GM23338 (cell line): ENCODE measurements around the gene LHX4.
A peak's percentile ranks its signal among the peaks of the same experiment; 100 is the strongest.

Experiments used
- CREB1 ChIP-seq: fragments of 250-450 bp; sonication (Bioruptor Pico); IDR thresholded peaks from 2 replicates; pipeline ENCODE4 v1.5.0; 2020; ENCODE audit warnings: low read depth, mild to moderate bottlenecking, moderate library complexity
- EZH2 ChIP-seq: fragments of 200-600 bp; sonication (generic); IDR thresholded peaks from one replicate; pipeline ENCODE4 v1.8.0; 2017; ENCODE audit warnings: antibody characterized with exemption, mild to moderate bottlenecking, low read depth; ENCODE audit not compliant: unreplicated experiment
- EZH2phosphoT487 ChIP-seq: fragments of 200-600 bp; sonication (generic); IDR thresholded peaks from one replicate; pipeline ENCODE4 v1.8.1; 2018; ENCODE audit warnings: antibody characterized with exemption; ENCODE audit not compliant: unreplicated experiment
- POLR2AphosphoS5 ChIP-seq: IDR thresholded peaks from 2 replicates; pipeline ENCODE4 v1.6.1; 2016; ENCODE audit warnings: antibody characterized with exemption, low read depth
- ZNF331 ChIP-seq: fragments of 250-450 bp; sonication (Bioruptor Pico); IDR thresholded peaks from 2 replicates; pipeline ENCODE4 v1.5.0; 2020; ENCODE audit warnings: low read depth, mild to moderate bottlenecking, moderate library complexity
- TF ChIP-seq, protein P1 (sequence below), 2 experiments: fragments of 200-600 bp in 1 of 2; sonication (generic) in 1 of 2; conservative IDR thresholded peaks; 2 replicates each; pipeline versions ENCODE4 v1.5.1 to v1.6.1; 2016 to 2017; ENCODE audit warnings: antibody characterized with exemption in 2 of 2, low read depth in 2 of 2, mild to moderate bottlenecking in 2 of 2, moderate library complexity in 1 of 2
- TF ChIP-seq, protein P2 (sequence below): IDR thresholded peaks from one replicate; pipeline ENCODE4 v1.6.1; 2018; ENCODE audit warnings: antibody characterized with exemption; ENCODE audit not compliant: unreplicated experiment

DNA sequence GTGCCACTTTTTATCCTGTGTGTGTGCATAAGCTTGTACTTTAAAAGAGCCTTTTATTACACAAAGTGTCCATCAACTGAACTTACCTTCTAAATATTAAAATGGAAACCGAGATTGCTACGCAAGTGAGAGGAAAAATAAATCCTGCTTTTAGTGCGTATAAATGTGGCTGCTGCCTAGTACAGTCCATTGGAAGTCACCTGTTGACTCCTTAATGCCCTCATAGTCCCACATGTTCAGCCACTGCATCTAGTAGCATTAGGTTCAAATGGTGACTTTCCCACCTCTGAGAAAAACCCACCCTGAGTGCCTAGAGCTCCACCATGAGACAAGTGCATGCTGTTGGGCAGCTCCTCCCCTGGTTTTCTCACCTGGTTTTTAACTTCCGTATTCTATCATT lies 53.0 kb downstream of the LHX4 start:
- no peak for TF ChIP-seq EZH2phosphoT487
- TF ChIP-seq, protein P1, sequence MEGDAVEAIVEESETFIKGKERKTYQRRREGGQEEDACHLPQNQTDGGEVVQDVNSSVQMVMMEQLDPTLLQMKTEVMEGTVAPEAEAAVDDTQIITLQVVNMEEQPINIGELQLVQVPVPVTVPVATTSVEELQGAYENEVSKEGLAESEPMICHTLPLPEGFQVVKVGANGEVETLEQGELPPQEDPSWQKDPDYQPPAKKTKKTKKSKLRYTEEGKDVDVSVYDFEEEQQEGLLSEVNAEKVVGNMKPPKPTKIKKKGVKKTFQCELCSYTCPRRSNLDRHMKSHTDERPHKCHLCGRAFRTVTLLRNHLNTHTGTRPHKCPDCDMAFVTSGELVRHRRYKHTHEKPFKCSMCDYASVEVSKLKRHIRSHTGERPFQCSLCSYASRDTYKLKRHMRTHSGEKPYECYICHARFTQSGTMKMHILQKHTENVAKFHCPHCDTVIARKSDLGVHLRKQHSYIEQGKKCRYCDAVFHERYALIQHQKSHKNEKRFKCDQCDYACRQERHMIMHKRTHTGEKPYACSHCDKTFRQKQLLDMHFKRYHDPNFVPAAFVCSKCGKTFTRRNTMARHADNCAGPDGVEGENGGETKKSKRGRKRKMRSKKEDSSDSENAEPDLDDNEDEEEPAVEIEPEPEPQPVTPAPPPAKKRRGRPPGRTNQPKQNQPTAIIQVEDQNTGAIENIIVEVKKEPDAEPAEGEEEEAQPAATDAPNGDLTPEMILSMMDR (conservative IDR thresholded peaks at IDR 0.05; ENCODE audit: low read depth in 2 of 2) = 0 out of 4 replicates have a peak, but pooled peaks of 1 of the 2 experiments have one; percentile 8
- no peak for TF ChIP-seq EZH2
- TF ChIP-seq, protein P2, sequence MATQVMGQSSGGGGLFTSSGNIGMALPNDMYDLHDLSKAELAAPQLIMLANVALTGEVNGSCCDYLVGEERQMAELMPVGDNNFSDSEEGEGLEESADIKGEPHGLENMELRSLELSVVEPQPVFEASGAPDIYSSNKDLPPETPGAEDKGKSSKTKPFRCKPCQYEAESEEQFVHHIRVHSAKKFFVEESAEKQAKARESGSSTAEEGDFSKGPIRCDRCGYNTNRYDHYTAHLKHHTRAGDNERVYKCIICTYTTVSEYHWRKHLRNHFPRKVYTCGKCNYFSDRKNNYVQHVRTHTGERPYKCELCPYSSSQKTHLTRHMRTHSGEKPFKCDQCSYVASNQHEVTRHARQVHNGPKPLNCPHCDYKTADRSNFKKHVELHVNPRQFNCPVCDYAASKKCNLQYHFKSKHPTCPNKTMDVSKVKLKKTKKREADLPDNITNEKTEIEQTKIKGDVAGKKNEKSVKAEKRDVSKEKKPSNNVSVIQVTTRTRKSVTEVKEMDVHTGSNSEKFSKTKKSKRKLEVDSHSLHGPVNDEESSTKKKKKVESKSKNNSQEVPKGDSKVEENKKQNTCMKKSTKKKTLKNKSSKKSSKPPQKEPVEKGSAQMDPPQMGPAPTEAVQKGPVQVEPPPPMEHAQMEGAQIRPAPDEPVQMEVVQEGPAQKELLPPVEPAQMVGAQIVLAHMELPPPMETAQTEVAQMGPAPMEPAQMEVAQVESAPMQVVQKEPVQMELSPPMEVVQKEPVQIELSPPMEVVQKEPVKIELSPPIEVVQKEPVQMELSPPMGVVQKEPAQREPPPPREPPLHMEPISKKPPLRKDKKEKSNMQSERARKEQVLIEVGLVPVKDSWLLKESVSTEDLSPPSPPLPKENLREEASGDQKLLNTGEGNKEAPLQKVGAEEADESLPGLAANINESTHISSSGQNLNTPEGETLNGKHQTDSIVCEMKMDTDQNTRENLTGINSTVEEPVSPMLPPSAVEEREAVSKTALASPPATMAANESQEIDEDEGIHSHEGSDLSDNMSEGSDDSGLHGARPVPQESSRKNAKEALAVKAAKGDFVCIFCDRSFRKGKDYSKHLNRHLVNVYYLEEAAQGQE = no peak
- no peak for TF ChIP-seq POLR2AphosphoS5
- no peak for TF ChIP-seq ZNF331 (CRISPR knock-in tag)
- TF ChIP-seq CREB1 (CRISPR knock-in tag) = no peak
